GM20431 (cell line): ENCODE measurements around the gene ATP10B.

Source experiments
- in situ Hi-C: fragments of 300-500 bp; cut with MseI, MboI; formaldehyde crosslinking; loops from one replicate; pipeline ENCODE4 v1.15.0; 2020; ENCODE audit warnings: low sequenced_read_pairs; ENCODE audit not compliant: unreplicated experiment

Gene ATP10B

DNA sequence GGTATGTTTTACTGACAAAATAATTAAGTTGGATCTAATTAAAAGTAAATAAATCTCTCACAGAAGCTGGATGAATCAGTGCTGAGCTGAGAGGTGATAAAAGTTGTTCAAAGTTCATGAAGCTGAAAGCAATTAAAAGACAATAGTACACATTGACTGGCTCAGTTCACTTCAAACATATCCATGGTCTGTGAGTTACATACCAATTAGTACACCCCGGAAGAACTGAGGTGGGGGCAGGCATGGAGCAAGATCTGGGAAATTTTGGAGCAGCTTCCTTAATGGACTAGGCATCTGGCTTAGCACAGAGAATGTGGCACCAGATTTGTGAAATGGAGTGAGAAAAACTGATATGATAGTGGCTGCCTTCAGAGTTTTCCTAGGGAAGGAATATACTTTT lies 152.7 kb downstream of the ATP10B start:
- in situ Hi-C loops, result no loop called here

DNA sequence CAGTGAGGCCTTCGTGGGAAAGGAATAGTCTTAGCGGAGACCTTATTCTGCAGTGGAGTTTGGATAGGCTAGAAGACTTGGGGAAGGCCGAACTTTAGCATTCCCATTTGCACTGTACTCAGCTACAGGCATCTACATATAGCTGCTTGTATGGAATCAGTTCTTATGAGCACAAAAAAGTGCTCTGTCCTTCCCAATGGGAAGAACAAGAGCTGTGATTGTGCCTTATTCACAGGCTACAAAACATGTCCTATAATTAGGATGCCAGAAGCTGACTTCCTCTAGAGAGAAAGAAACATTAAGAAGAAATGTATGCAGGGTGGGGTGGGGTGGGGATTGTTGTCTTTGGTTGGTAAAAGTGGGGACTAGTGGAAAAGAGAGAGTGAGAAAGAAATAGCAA lies 154.7 kb downstream of the ATP10B start:
- in situ Hi-C loops, result no loop called here

DNA sequence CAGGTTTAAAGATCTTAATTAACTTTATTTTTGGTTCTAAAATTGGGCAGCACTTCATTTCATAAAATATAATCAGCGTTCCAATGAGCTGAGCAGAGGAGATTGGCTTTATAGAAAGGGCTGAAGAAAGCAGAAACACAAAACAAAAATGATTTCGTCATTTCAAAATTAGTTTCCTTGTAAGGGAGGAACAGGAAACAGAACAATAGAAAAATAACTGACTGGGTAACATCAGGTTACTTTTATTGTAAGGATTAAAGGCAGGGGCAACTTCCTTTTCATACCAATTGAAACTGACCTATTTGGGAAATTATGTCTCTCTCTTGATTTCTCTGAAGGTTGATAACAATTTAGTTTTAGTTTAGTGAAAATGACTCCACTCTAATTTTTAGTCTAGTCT lies 157.1 kb downstream of the ATP10B start:
- in situ Hi-C loops, result no loop called here

DNA sequence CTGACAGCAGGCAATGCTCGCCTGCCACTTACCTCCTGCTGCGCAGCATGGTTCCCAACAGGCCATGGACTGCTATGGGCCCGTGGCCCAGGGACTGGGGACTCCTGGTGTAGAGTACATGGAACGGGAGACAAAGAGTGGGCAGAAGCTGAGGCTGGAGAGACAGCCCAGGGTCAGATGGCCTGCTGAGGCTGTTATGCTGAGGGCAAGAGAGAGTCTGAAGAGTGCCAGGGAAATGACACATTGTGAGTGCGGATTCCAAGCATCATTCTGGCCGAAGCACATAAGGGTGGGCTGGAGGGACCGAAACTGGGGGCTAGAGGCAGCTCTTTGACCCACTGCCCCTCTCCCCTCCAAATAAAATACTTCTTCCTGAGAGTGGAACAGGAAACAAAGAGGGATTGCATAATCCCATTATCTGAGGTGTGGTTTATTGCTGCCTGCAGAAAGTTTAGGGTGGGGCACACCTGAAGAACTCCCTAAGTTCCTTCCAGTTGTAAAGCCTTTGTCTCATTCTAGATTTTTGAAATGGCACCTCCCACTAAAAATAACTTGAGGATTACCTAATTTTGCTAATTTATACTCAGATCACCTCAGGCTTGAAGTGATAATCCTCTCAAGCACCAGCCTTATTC lies 158.1 kb downstream of the ATP10B start:
- in situ Hi-C loops, result no loop called here

DNA sequence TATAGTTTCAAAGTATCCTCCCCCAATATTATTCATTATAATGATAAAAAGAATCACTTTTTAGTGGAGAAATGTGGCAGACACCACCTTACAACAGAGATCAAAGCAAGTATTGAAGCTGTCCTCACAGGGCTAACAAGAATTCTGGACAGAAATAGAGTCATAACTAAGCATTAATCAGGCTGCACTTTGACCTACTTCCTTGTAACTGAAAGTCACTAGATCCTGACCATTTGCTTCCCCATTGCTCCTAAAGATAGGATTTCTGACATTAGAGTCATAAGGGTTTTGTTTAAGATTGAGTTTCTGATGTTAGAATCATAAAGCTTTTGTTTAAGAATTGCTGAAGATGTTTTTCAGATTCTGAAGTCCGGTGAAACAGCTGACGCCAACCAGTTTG lies 159.7 kb downstream of the ATP10B start:
- in situ Hi-C loops, result no loop called here

DNA sequence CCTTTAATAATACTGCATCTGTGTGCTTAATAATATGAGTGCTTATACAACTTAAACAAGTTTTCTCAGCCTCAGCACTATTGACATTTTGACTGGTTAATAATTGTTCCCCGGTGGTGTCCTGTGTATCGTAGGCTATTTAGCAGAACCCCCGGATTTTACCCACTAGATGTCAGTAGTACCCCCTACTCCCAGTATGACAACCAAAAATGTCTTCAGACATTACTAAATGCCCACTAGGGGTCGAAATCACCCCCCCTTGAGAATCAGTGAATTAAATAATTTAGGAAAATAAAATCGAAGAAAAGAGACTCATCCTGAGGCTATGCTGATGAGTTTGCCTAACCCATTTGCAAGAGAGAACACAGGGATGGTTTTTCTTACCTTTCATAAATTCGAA lies 166.3 kb downstream of the ATP10B start:
- in situ Hi-C loops, result no loop called here

DNA sequence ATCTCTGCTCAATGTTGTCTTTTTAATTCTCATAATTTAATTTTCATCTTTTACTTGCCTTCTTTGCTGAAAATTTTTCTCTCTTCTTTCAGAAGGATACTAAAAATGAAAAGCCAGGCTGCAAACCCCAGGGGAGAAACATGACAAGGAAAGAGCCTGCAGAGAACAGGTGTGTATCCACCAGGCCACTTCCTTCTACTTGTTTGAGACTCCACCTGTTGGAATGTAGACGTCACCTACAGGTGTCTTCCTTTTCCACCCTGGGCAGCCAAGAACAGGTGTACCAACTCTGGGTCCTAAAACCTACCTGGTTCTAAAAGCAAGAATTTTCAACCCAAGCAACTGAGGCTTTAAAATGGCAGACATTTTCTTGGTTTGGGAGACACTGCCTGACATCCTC lies 166.8 kb downstream of the ATP10B start:
- in situ Hi-C loops, result no loop called here

DNA sequence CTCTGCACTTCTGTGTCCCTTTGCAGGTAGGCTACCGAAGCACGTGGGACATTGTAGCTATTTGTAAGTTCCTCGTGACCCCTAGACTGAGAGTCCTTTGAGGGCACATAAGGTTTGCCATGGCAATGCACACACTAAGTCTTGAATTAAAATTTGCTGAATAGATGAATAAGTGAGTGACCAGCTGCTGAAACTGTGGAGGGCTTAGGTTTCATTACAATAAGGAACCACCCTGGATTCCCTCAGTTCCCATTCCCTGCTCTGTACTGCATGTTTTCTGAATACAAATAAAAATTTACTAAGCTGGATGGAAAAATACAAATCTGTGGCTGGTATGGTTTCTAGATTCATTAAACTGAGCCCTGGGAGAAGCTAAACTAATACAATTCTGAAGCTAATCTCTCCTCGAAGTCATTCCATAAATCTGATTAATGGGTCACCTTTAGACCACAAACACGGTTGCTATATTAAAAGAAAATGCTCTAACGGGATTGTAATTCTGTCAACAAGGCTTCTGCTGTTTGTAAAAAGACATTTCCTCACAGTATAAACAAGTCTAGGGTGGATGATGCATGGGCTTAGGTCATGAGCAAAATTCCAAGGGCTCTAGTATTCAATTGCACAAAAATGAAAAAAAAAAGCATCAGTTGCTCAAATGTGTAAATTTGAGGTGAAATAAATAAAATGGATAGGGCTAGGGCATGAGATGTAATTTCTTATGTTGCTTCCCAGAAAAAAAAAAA lies 172.3 kb downstream of the ATP10B start:
- in situ Hi-C loops, result no loop called here

DNA sequence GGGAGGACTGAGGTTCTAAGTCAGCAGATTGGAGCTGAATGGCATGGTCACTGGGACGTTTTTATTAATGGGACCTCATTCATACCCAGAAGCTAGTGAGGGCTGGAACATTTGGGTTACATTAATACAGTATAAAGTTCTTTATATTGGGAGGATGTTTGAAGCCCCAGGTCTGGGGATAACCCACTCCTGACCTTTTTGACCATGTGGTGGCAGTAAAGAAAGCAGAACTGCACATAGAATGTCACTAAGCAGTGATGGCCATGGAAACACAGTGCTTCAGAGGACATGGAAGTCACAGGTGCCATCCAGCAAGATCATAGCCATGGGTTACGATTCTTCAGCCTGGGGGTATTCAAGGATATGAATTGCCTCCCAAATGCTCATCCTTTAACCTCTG lies 176.0 kb downstream of the ATP10B start:
- in situ Hi-C loops, result no loop called here

DNA sequence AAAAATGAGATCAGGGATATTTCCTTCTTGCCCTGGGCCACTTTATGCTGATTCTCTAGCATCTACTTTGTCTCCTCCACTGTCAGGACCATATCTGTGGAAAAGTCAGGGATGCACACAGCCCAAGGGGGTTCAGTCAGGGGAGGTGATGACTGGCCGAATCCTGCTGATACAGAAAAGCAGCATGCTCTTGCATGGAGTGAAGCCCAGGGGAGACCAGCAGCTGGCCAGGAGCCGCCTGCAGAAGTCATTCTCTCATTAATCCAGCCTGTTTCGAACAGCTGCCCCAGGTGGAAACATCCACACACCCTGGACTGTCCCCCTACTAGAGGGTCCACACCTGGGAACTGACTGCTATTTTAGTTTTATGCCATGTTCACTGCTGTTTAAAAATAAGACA lies 177.1 kb downstream of the ATP10B start:
- in situ Hi-C loops, result no loop called here

DNA sequence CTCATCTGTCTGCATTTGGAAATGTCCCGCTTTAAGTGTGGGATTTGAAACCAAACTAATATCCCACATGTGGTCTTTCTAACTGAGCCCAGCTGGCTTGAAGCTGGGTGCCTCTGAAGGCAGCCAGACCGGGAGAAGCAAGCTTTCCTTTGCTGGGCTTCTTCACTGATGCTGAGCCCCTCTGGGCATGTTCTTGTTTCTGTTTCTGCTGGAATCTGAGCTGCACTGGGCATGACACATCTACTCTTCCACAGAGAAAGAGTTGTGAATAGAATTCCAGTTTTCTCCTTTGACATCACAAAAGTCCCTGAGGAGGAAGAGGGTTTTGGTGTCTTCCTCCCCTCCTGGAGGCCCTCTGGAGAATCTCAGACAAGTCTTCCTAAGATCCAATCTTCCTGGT lies 179.5 kb downstream of the ATP10B start:
- in situ Hi-C loops, result no loop called here

DNA sequence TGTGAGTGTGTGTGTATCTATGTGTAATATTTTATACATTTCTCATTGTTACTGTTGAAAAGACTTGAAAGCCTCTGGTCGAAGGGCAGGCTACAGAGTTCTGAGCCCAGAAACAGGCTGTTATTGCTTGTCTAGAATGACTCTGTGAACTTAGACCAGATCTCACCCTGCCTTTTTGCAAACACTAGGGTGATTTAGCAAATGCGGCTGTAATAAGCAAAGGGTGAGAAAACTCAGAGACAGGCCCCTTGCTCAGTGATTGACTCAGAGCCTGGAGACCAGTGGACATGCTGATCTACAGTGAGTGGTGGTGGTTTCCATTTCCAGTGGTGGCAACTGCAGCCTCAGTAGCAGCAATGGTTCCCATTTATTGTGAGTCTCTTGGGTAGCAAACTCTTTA lies 183.7 kb downstream of the ATP10B start:
- in situ Hi-C loops, result no loop called here

DNA sequence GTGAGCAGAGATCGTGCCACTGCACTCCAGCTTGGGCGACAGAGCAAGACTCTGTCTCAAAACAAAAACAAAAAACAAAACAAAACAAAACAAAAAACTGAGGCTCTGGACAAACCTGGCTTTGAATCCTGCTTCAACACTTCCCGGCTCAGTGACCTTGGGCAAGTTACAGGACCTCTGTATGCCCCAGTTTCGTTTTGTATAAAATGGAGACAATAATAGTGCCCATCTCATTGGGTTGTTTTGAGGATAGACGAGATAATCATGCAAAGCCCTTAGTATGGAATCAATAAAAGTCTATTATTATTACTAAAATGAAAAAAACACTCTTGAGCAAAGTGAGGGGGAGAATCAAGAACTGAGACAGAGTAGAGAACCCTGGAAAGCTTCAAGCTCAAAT lies 184.9 kb downstream of the ATP10B start:
- in situ Hi-C loops, result no loop called here

DNA sequence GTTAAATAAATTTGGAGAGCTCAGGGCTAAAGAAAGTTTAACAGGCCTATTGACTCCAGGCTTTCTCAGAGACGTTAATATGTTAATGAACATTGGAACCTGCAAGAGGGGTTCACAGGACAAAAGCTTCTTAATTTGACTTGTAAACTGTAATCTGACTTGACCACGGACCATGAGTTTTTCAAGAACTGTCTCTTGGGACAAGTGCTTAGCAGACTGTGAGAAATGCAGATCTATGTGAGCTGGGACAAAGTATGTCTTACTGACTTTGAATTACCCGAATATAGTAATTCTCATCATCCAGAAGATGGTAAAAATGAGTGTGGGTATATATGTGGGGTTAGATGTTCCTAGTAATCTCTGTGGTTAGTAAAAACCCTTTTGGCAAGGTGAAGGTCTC lies 186.6 kb downstream of the ATP10B start:
- in situ Hi-C loops, result no loop called here

DNA sequence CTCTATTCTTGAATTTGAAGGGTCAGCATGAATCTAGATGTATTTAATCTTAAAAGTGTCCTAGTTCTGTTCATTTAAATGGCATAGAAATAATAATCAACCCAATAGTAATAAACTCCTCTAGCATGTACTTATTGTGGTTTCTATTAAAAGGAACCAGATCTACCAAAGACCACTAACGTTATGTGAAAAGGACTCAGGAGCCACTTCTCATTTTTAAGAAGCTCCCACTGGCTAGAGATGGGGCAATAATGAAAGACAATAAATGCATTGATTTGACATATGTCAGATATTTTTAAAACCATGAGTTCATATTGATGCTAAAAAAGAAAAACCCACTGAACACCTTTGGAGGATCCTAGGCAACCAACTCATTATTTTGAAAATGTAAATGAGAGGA lies 191.9 kb downstream of the ATP10B start:
- in situ Hi-C loops, result no loop called here

DNA sequence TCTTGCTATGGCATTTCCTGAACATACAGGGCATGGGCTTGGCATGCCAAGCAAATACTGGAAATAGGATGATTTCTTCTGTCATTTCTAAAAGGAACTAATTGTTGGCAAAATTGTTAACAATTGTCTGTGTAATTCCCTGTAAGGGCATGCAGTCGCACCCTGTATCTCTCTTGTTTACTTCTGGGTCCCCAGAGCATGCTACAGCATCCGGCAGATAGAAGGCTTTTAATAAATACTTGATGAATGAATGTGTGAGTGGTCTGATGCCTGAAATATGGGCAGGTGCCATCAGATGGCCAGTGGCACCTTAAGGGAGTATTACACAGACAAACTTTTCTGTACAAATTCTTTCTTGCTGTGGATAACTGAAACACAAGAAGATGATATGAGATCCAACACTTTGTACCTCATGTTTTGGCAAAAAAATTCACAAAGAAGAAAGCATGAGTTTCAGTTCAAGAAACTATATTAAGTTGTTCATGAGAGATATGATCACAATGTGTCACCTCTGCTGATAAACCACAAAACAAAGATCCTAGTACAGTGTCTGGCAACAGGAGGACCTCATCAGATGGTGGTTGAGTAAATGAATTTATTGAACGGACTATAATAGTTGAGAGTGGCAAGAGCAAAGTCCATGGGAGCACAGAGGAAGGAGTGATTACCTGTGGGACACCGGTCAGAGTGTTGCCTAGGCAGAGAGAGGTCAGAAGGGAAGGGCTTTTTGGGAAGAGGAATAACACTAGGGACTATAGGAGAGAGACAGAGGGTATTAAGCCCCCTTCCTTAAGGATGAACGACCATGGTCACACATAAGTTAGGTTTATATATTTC lies 194.2 kb downstream of the ATP10B start:
- in situ Hi-C loops, result no loop called here

DNA sequence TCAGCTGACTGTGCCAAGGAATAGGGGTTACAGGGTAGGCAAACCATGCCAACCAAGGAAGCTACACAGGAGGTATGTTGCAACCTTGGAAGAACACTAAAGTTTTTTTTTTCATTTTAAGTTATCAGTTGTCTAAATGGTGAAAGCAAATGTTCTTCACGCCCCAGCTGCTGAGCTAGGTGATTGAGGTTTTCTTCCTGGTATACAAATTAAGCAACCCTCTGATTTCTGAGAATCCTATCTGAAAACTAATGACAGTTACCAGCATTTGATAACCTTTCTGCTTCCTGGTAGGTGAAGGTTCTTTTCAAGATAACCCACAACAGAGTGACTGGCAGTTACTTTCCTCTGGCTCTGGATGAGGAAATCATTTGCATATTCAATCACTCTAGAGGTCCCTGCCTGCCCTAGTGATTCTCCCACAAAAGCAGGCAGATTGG lies 194.9 kb downstream of the ATP10B start:
- in situ Hi-C loops, result no loop called here

DNA sequence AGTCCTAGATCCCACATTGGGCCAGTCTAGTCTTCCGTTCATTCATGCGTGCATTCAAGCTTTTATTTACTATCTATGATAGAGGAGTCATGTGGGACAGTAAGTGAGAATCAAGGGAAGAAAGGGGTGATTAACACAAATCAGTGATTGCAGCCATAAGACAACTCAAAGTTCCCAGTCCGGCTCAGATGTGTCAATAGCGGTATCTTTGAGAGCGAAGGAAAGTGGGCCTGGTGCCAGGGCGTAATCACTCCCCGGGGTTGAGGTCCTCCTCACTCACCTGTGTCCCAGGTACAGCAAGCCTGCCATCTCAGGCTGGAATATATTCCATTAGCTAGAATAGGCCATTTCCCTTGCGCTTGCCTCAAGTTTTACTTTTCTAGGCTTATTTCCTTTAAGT lies 196.3 kb downstream of the ATP10B start:
- in situ Hi-C loops, result no loop called here

DNA sequence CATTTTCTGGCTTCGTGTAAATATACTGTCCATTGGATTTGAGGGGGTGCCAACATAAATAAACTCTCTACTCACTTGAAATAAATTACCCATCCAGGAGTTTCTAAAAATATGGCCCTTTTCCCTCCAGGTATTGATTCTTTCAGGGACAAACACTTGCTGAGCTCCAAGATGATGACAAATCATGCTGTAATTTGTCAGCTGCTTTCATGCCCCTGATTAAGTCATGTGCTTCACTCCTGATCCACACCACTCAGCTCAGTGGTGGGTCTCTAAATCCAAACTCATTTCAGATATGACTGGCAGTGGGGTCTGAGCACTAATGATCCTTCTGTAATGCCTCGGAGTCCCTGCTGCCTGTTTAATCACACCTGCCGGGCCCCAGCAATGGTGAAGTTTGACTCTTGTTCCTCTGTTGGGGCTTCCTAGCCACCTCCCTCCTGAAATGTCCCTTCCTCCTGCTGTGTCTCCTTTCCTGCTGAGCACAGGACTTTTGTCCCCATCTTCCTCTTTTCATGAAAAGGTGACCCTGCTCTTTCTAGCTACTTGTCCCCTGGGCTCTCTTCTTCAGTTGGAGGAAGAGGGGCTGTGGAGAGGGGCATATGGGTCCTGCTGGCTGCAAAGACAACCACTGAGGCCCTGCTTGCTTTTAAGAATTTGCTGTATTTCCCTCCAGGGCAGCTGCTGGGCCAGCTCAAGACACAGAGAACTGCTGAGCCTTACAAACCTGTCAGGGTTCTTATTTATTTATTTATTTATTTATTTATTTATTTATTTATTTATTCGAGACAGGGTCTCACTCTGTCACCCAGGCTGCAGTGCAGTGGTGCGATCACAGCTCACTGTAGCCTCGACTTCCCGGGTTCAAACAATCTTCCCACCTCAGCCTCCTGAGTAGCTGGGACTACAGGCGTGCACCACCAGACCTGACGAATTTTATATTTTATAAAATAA lies 200.0 kb downstream of the ATP10B start:
- in situ Hi-C loops, result no loop called here

DNA sequence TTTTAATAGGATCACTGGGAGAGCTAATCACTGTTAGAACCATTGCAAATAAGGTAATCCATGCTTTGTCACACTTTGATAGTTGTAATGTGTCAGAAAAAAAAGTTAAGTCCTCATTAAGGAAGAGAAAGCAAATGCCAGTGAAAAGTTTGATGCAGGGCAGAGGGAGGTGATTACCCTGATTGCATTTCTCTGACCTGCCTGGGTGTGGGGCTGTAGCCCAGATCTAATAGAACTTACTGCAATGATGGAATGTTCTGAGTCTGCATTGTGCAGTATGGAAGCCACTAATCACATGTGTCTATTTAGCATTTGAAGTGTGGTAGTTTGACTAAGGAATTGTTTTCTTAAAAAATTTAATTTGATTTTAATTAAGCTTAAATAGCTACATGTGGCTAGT lies 202.7 kb downstream of the ATP10B start:
- in situ Hi-C loops, result no loop called here
